HEK293 (cell line): ENCODE results near the gene DOCK4.

Experiments
- CTCF ChIA-PET: fragments of 350-600 bp; formaldehyde crosslinking; extraction: SDS; loops from one replicate; lab custom pipeline; 2021; ENCODE audit warnings: antibody characterized with exemption; lab: Yijun Ruan, JAX
- POLR2A ChIA-PET: fragments of 300-600 bp; formaldehyde crosslinking; extraction: SDS; loops from one replicate; lab custom pipeline; 2020; ENCODE audit warnings: antibody characterized with exemption, inconsistent platforms; lab: Yijun Ruan, JAX
- H3K27ac ChIP-seq: fragments of 200-500 bp; sonication (Bioruptor generic); 2 replicates; pipeline ENCODE4 v1.5.1; 2014; ENCODE audit warnings: low read depth, low read length, control low read depth, inconsistent platforms; ENCODE audit errors: extremely low read depth
- H3K36me3 ChIP-seq, 2 experiments: fragments of 200-500 bp in 1 of 2; sonication (Bioruptor generic) in 1 of 2; 1 replicate in 1 of 2; 2 replicates in 1 of 2; pipeline ENCODE4 v1.5.1; 2014 to 2017; ENCODE audit warnings: inconsistent platforms in 2 of 2, low read length in 2 of 2; ENCODE audit not compliant: control insufficient read depth in 2 of 2, insufficient read depth in 1 of 2
- H3K4me1 ChIP-seq: fragments of 200-500 bp; sonication (Bioruptor generic); 2 replicates; pipeline ENCODE4 v1.5.1; 2014; ENCODE audit warnings: mild to moderate bottlenecking, low read length, inconsistent platforms; ENCODE audit not compliant: control insufficient read depth, insufficient read depth
- H3K4me3 ChIP-seq: 2 replicates; pipeline ENCODE4 v1.5.1; 2011; ENCODE audit warnings: low read depth, mild to moderate bottlenecking, control low read depth, low read length, moderate library complexity
- H3K9me3 ChIP-seq: fragments of 200-500 bp; sonication (Bioruptor generic); 2 replicates; pipeline ENCODE4 v1.5.1; 2014; ENCODE audit warnings: low read depth, low read length, inconsistent platforms; ENCODE audit not compliant: control insufficient read depth, insufficient read depth
- AEBP2 ChIP-seq: fragments of 450-650 bp; formaldehyde crosslinking; IDR thresholded peaks from 2 replicates; pipeline ENCODE4 v1.5.1; 2016; ENCODE audit warnings: missing biosample characterization, missing genetic modification characterization, borderline replicate concordance
- FEZF1 ChIP-seq: fragments of 450-650 bp; formaldehyde crosslinking; IDR thresholded peaks from 2 replicates; pipeline ENCODE4 v1.5.1; 2016; ENCODE audit warnings: missing biosample characterization, missing genetic modification characterization
- MYNN ChIP-seq: fragments of 450-650 bp; formaldehyde crosslinking; IDR thresholded peaks from 2 replicates; pipeline ENCODE4 v1.5.1; 2016; ENCODE audit warnings: missing biosample characterization, missing genetic modification characterization, borderline replicate concordance
- OSR2 ChIP-seq: fragments of 450-650 bp; formaldehyde crosslinking; IDR thresholded peaks from 2 replicates; pipeline ENCODE4 v1.5.1; 2016; ENCODE audit warnings: missing biosample characterization, missing genetic modification characterization
- PRDM2 ChIP-seq: fragments of 450-650 bp; formaldehyde crosslinking; IDR thresholded peaks from 2 replicates; pipeline ENCODE4 v1.5.1; 2016; ENCODE audit warnings: missing biosample characterization, missing genetic modification characterization, borderline replicate concordance
- SP2 ChIP-seq: fragments of 450-650 bp; formaldehyde crosslinking; IDR thresholded peaks from 2 replicates; pipeline ENCODE4 v1.5.1; 2016; ENCODE audit warnings: missing biosample characterization, missing genetic modification characterization
- TRIM28 ChIP-seq: IDR thresholded peaks from 2 replicates; pipeline ENCODE4 v1.6.1; 2011; ENCODE audit warnings: low read length, control low read depth, borderline replicate concordance
- ZIC2 ChIP-seq: fragments of 450-650 bp; formaldehyde crosslinking; IDR thresholded peaks from 2 replicates; pipeline ENCODE4 v1.5.1; 2016; ENCODE audit warnings: missing biosample characterization, missing genetic modification characterization
- ZNF174 ChIP-seq: fragments of 450-650 bp; formaldehyde crosslinking; IDR thresholded peaks from 2 replicates; pipeline ENCODE4 v1.5.0; 2017; ENCODE audit warnings: missing biosample characterization, mild to moderate bottlenecking, missing genetic modification characterization
- ZNF366 ChIP-seq: fragments of 450-650 bp; formaldehyde crosslinking; conservative IDR thresholded peaks from 2 replicates; pipeline ENCODE4 v1.5.1; 2016; ENCODE audit warnings: missing biosample characterization, missing genetic modification characterization
- ZNF426 ChIP-seq: fragments of 450-650 bp; formaldehyde crosslinking; IDR thresholded peaks from 2 replicates; pipeline ENCODE4 v1.5.1; 2017; ENCODE audit warnings: missing biosample characterization, missing genetic modification characterization, mild to moderate bottlenecking, inconsistent platforms, moderate library complexity
- ZNF558 ChIP-seq: fragments of 450-650 bp; formaldehyde crosslinking; IDR thresholded peaks from 2 replicates; pipeline ENCODE4 v1.5.1; 2016; ENCODE audit warnings: missing biosample characterization, missing genetic modification characterization
- ZNF677 ChIP-seq: fragments of 450-650 bp; IDR thresholded peaks from 2 replicates; pipeline ENCODE4 v1.5.0; 2018; ENCODE audit warnings: missing biosample characterization, mild to moderate bottlenecking, missing genetic modification characterization, moderate library complexity
- ZSCAN30 ChIP-seq: fragments of 450-650 bp; IDR thresholded peaks from 2 replicates; pipeline ENCODE4 v1.5.1; 2018; ENCODE audit warnings: missing biosample characterization, mild to moderate bottlenecking, missing genetic modification characterization, moderate library complexity
- TF ChIP-seq, protein P1 (sequence below): fragments of 450-650 bp; formaldehyde crosslinking; IDR thresholded peaks from 2 replicates; pipeline ENCODE4; 2016; ENCODE audit warnings: missing biosample characterization, missing genetic modification characterization
- TF ChIP-seq, protein P2 (sequence below): fragments of 450-650 bp; IDR thresholded peaks from 2 replicates; pipeline ENCODE4 v1.5.1; 2018; ENCODE audit warnings: missing biosample characterization, mild to moderate bottlenecking, missing genetic modification characterization
- TF ChIP-seq, protein P3 (sequence below): fragments of 450-650 bp; formaldehyde crosslinking; IDR thresholded peaks from 2 replicates; pipeline ENCODE4 v1.5.1; 2016; ENCODE audit warnings: missing biosample characterization, missing genetic modification characterization

The DOCK4 gene

DNA sequence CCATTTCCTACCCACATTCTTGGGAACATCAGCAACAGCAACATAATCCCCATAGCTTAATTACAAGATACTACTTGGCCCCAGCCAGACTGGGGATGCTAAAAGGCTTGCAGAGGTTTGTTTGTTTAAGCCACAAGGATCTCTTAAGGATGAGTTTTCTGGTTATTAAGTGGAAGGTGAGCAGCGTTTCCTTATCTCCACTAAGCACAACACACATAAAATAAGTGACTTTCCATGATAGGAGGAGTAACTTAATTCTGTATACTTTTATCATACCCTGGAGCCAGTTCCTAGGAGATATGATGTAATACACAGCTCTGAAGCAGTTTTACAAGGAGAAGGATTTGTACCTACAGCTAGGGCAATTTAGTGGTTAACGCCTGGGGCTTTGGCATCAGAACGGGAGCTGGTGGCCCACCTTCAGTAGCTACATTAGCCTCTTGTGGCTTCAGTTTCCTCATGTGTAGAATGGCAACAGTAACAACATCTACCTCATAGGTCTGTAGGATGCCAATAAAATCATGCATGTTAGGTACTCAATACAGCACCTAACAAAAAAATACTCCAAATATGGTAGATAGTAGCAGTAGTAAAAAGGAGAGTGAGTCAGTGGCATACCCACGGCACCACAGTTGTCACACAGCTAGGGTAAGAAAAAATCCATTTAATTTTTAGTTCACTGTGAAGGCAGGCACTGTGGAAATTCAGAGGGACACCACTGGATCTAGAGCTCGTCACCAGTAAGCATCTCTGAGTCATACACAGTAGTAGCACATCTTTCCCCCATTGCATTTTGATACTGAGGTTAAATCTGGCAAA, 55.2 kb downstream of the DOCK4 start (continued):
- TF ChIP-seq, protein P1, sequence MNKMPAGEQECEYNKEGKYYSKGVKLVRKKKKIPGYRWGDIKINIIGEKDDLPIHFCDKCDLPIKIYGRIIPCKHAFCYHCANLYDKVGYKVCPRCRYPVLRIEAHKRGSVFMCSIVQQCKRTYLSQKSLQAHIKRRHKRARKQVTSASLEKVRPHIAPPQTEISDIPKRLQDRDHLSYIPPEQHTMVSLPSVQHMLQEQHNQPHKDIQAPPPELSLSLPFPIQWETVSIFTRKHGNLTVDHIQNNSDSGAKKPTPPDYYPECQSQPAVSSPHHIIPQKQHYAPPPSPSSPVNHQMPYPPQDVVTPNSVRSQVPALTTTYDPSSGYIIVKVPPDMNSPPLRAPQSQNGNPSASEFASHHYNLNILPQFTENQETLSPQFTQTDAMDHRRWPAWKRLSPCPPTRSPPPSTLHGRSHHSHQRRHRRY (tag by site-specific recombination) = no peak
- TF ChIP-seq AEBP2 (no peak), SP2 (tag by site-specific recombination) (no peak)

DNA sequence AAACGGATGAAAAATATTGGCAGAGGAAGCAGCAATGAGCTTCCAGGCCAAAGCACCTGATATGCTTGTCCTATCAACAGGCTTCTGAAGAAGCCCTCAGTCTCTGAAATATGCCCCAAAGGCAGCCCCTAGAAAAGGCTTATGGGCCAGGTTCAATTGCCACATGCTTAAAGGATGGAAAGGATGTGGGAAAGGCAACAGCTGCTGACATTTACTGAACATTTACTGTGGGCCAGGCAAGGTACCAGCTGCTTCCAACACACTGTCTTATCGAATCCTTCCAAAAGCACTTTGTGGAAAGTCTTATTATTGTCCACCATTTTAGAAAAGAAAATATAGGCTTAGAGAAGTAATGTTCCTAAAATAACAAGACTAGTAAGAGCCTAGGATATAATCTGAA, 56.5 kb downstream of the DOCK4 start:
- no peak overlapping the region for H3K27ac ChIP-seq
- H3K4me3 ChIP-seq = no peak overlapping the region
- H3K36me3 ChIP-seq = no peaks in the 10 kb centered on the region
- no peaks in the 10 kb centered on the region for H3K9me3 ChIP-seq
- H3K4me1 ChIP-seq = peaks cover 22% of the 10 kb centered on the region
- POLR2A ChIA-PET = interaction anchor here (3.2 kb wide), 1 partner anchor 56 kb away, joined by 24 read pairs; the partner anchor contains the start of genes DOCK4 and ZNF277
- CTCF ChIA-PET = interaction anchor here (0.8 to 1.9 kb wide), 3 partner anchors 10 to 397 kb away, joined by 3 to 6 read pairs (median 4); no protein-coding TSS in a partner anchor
- TF ChIP-seq ZIC2 (tag by site-specific recombination) (no peak), OSR2 (peak; percentile 86)

GRCh38 chr7:112147793-112148361, 58.3 kb downstream of the DOCK4 start:
- ChIA-PET CTCF (interaction anchor here (1.9 kb wide), 1 partner anchor 8 kb away, joined by 6 read pairs; no protein-coding TSS in a partner anchor), POLR2A (interaction anchor here (1.0 kb wide), 1 partner anchor 17 kb away, joined by 6 read pairs; no protein-coding TSS in a partner anchor)
- H3K27ac ChIP-seq = 0 out of 2 replicates have a peak overlapping the region, but pooled peaks have one; percentile 17
- no peaks in the 10 kb centered on the region for H3K9me3 ChIP-seq
- H3K4me3 ChIP-seq = no peak overlapping the region
- peaks cover 22% of the 10 kb centered on the region for H3K4me1 ChIP-seq
- H3K36me3 ChIP-seq = no peaks in the 10 kb centered on the region
- TF ChIP-seq AEBP2 (no peak), MYNN (tag by site-specific recombination) (no peak), ZNF677 (tag by site-specific recombination) (no peak), ZNF174 (tag by site-specific recombination) (no peak), ZSCAN30 (tag by site-specific recombination) (no peak), PRDM2 (tag by site-specific recombination) (no peak), ZNF426 (tag by site-specific recombination) (no peak), TRIM28 (no peak), ZNF366 (0 out of 2 replicates have a peak, but pooled peaks have one; percentile 25), FEZF1 (tag by site-specific recombination) (no peak), ZNF558 (no peak)
- TF ChIP-seq, protein P2, sequence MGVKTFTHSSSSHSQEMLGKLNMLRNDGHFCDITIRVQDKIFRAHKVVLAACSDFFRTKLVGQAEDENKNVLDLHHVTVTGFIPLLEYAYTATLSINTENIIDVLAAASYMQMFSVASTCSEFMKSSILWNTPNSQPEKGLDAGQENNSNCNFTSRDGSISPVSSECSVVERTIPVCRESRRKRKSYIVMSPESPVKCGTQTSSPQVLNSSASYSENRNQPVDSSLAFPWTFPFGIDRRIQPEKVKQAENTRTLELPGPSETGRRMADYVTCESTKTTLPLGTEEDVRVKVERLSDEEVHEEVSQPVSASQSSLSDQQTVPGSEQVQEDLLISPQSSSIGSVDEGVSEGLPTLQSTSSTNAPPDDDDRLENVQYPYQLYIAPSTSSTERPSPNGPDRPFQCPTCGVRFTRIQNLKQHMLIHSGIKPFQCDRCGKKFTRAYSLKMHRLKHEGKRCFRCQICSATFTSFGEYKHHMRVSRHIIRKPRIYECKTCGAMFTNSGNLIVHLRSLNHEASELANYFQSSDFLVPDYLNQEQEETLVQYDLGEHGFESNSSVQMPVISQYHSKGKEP (tag by site-specific recombination) = no peak
- TF ChIP-seq, protein P3, sequence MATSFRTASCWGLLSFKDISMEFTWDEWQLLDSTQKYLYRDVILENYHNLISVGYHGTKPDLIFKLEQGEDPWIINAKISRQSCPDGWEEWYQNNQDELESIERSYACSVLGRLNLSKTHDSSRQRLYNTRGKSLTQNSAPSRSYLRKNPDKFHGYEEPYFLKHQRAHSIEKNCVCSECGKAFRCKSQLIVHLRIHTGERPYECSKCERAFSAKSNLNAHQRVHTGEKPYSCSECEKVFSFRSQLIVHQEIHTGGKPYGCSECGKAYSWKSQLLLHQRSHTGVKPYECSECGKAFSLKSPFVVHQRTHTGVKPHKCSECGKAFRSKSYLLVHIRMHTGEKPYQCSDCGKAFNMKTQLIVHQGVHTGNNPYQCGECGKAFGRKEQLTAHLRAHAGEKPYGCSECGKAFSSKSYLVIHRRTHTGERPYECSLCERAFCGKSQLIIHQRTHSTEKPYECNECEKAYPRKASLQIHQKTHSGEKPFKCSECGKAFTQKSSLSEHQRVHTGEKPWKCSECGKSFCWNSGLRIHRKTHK (tag by site-specific recombination) = no peak
